Activated naive CD8-positive, alpha-beta T cell treated with anti-CD3 and anti-CD28 coated beads, Interleukin-2, amount 50 U/mL, for 24 hours (primary cell): ENCODE measurements around the gene TPBG.

ENCODE experiments used
- ATAC-seq: fragments of 150-1000 bp; cut with Tn5 transposase; one replicate; pipeline ENCODE4 v1.10.0; 2021
- DNase-seq: peaks from one replicate; pipeline ENCODE4 v3.0.0; 2021
- H3K27ac Mint-ChIP-seq: one replicate; pipeline ENCODE4 v1.8.0; 2021; ENCODE audit warnings: mild to moderate bottlenecking, mixed read lengths
- H3K27me3 Mint-ChIP-seq: one replicate; pipeline ENCODE4 v1.8.0; 2021; ENCODE audit warnings: mixed read lengths
- H3K36me3 Mint-ChIP-seq: one replicate; pipeline ENCODE4 v1.8.0; 2021; ENCODE audit warnings: low read depth, mixed read lengths
- H3K4me1 Mint-ChIP-seq: one replicate; pipeline ENCODE4 v1.8.0; 2021; ENCODE audit warnings: mixed read lengths
- H3K4me3 Mint-ChIP-seq: one replicate; pipeline ENCODE4 v1.8.0; 2021; ENCODE audit warnings: mild to moderate bottlenecking, moderate library complexity, mixed read lengths
- H3K9me3 Mint-ChIP-seq: one replicate; pipeline ENCODE4 v1.8.0; 2021; ENCODE audit warnings: mixed read lengths

Gene TPBG, protein sequence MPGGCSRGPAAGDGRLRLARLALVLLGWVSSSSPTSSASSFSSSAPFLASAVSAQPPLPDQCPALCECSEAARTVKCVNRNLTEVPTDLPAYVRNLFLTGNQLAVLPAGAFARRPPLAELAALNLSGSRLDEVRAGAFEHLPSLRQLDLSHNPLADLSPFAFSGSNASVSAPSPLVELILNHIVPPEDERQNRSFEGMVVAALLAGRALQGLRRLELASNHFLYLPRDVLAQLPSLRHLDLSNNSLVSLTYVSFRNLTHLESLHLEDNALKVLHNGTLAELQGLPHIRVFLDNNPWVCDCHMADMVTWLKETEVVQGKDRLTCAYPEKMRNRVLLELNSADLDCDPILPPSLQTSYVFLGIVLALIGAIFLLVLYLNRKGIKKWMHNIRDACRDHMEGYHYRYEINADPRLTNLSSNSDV

GRCh38 chr6:82363428-82364086 lies at the start of gene TPBG:
TSS of gene TPBG (plus strand) at chr6:82363817. CDS start at chr6:82364962, 1,145 bp downstream.
- peak; percentile 39 for ATAC-seq
- Mint-ChIP-seq H3K27me3 (peaks cover 53% of the 10 kb centered on the region), H3K36me3 (no peaks in the 10 kb centered on the region), H3K4me3 (peak within 1 kb of the TSS; percentile 69), H3K27ac (no peak within 1 kb of the TSS), H3K9me3 (no peaks in the 10 kb centered on the region), H3K4me1 (peaks cover 16% of the 10 kb centered on the region)
- DNase-seq = peak; percentile 5

DNA sequence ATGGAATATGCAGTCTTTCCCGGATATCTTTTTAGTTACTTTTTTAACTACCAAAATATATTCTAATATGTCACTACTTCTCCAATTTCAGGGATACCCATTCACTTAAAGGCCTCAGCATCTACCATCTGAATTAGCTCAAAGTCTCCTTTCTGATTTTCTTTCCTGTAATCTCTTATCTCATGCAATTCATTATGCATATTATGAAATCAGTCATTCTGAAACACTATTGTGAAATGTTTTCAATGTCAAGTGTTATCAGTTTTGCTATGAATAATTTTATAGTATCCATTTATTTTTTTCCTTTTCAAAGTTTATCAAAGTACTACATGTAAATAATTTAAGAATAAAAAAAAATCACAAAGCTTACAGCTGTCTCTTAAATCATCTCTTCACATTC lies 41.2 kb upstream of the TPBG start:
- no peak overlapping the region for H3K27ac Mint-ChIP-seq
- no peak for ATAC-seq
- H3K27me3 Mint-ChIP-seq = peaks cover 4% of the 10 kb centered on the region
- no peaks in the 10 kb centered on the region for H3K36me3 Mint-ChIP-seq
- H3K4me1 Mint-ChIP-seq = no peaks in the 10 kb centered on the region
- H3K9me3 Mint-ChIP-seq = no peaks in the 10 kb centered on the region
- no peak for DNase-seq
- no peak overlapping the region for H3K4me3 Mint-ChIP-seq

DNA sequence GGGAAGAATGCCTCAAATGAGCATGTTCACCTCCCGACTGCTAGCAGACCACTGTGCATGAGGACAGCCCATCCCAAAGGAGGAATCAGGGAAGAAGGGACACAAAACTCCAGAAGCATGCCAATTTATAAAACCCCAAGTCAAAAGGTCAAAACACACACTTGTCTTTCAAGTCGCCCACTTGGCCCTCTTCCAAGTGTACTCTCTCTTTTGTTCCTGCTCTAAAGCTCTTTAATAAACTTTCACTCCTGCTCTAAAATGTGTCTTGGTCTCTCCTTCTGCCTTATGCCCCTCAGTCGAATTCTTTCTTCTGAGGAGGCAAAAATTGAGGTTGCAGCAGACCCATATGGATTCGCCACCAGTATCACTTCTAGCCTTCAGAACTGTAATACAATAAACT lies 33.9 kb upstream of the TPBG start:
- Mint-ChIP-seq H3K27me3 (peaks cover 10% of the 10 kb centered on the region), H3K9me3 (no peaks in the 10 kb centered on the region), H3K4me3 (no peak overlapping the region), H3K4me1 (no peaks in the 10 kb centered on the region), H3K36me3 (no peaks in the 10 kb centered on the region), H3K27ac (no peak overlapping the region)
- no peak for DNase-seq
- no peak for ATAC-seq

DNA sequence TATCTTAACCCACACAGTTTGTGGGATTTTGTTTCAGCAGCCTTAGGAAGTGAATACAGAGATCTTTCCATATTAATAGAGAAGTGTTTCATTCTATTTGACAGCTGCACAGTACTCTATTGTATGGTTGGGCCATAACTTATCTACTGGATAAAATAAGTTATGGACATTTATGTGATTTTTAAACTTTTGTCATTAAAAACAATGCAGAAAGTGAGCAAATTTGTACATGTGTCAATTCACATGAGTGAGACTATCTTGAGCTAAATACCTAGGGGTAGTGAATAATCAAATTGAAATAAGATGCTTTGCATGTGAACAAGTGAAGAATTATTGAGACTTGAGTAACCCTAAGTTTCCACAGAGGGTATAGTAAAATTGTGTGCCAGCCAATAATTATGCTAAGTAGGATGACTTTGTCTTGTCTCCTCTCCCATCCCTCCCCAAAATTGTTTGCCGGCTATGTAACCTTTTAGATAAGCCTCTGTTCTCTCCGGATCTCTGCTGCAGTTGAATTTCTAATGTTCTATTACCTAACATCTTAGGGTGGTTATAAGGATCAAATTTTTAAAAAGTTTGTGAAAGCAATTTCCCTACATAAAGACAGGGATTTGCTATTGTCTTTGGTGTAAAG lies 33.3 kb upstream of the TPBG start:
- no peak for ATAC-seq
- no peak for DNase-seq
- Mint-ChIP-seq H3K4me3 (no peak overlapping the region), H3K9me3 (no peaks in the 10 kb centered on the region), H3K27ac (no peak overlapping the region), H3K4me1 (no peaks in the 10 kb centered on the region), H3K36me3 (no peaks in the 10 kb centered on the region), H3K27me3 (peaks cover 15% of the 10 kb centered on the region)

GRCh38 chr6:82331031-82331773 lies 32.4 kb upstream of the TPBG start:
- no peak for DNase-seq
- peaks cover 15% of the 10 kb centered on the region for H3K27me3 Mint-ChIP-seq
- H3K27ac Mint-ChIP-seq = no peak overlapping the region
- H3K4me3 Mint-ChIP-seq = no peak overlapping the region
- ATAC-seq = no peak
- H3K4me1 Mint-ChIP-seq = no peaks in the 10 kb centered on the region
- no peaks in the 10 kb centered on the region for H3K36me3 Mint-ChIP-seq
- H3K9me3 Mint-ChIP-seq = no peaks in the 10 kb centered on the region

DNA sequence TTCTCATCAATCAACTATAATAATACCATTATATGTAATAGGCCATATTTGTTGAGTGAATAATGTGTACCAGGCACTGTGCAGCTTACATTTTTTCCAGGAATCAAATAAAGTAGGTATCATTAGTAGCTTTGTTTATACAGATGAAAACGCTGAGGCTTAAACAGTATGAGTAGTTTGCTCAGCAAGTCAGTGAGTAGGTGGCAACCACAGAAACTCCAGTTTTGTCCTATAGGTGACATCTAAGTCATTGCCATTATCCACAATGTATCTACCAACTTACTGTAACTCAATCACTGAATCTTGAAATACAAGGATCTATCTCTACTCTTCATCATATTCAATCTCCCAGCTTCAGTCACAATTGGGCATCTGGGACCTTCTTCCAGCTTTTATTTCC lies 29.8 kb upstream of the TPBG start:
- H3K9me3 Mint-ChIP-seq = no peaks in the 10 kb centered on the region
- no peak overlapping the region for H3K4me3 Mint-ChIP-seq
- peaks cover 15% of the 10 kb centered on the region for H3K27me3 Mint-ChIP-seq
- no peak overlapping the region for H3K27ac Mint-ChIP-seq
- H3K4me1 Mint-ChIP-seq = no peaks in the 10 kb centered on the region
- ATAC-seq (no peak), DNase-seq (no peak)
- no peaks in the 10 kb centered on the region for H3K36me3 Mint-ChIP-seq

GRCh38 chr6:82337688-82338257 lies 25.8 kb upstream of the TPBG start:
- no peaks in the 10 kb centered on the region for H3K4me1 Mint-ChIP-seq
- peaks cover 9% of the 10 kb centered on the region for H3K27me3 Mint-ChIP-seq
- H3K36me3 Mint-ChIP-seq = no peaks in the 10 kb centered on the region
- no peaks in the 10 kb centered on the region for H3K9me3 Mint-ChIP-seq
- ATAC-seq (no peak), DNase-seq (no peak)
- H3K27ac Mint-ChIP-seq = no peak overlapping the region
- H3K4me3 Mint-ChIP-seq = no peak overlapping the region

GRCh38 chr6:82348130-82348529 lies 15.5 kb upstream of the TPBG start:
- H3K27ac Mint-ChIP-seq = no peak overlapping the region
- DNase-seq (no peak), ATAC-seq (no peak)
- H3K36me3 Mint-ChIP-seq = no peaks in the 10 kb centered on the region
- peaks cover 7% of the 10 kb centered on the region for H3K27me3 Mint-ChIP-seq
- H3K9me3 Mint-ChIP-seq = no peaks in the 10 kb centered on the region
- H3K4me3 Mint-ChIP-seq = no peak overlapping the region
- H3K4me1 Mint-ChIP-seq = no peaks in the 10 kb centered on the region

- Mint-ChIP-seq H3K9me3 (no peaks in the 10 kb centered on the region), H3K4me1 (no peaks in the 10 kb centered on the region)
- ATAC-seq = no peak
These were observed 9.8 kb upstream of the TPBG start for GRCh38 chr6:82353848-82354247.

GRCh38 chr6:82360552-82360951 lies 3.1 kb upstream of the TPBG start:
- ATAC-seq = no peak
- no peak for DNase-seq
- no peak overlapping the region for H3K27ac Mint-ChIP-seq
- H3K4me3 Mint-ChIP-seq = no peak overlapping the region
- no peaks in the 10 kb centered on the region for H3K36me3 Mint-ChIP-seq
- no peaks in the 10 kb centered on the region for H3K9me3 Mint-ChIP-seq
- peaks cover 44% of the 10 kb centered on the region for H3K27me3 Mint-ChIP-seq
- peaks cover 13% of the 10 kb centered on the region for H3K4me1 Mint-ChIP-seq

More at GRCh38 chr6:82353848-82354247, 9.8 kb upstream of the TPBG start:
- Mint-ChIP-seq H3K27ac (no peak overlapping the region), H3K27me3 (peaks cover 9% of the 10 kb centered on the region), H3K4me3 (no peak overlapping the region), H3K36me3 (no peaks in the 10 kb centered on the region)
- DNase-seq = no peak

DNA sequence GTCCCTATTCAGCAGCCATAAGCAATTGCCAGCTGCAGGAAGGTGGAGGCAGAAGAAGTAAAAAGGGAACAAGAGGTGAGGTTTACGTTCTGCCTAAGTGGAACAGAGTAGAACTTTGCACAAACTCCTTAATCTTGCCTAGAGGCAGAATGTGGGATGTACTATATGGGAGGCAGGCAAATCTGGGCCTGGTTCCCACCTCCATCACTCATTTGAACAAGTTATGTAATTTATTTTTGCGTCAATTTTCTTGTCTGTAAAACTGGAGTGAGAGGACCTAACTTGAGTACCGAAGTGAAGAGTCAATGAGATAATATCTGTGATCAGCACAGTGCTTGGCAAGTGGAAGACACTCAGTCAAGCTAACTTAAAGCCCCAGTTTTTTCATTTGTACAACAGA lies 2.0 kb upstream of the TPBG start:
- H3K27ac Mint-ChIP-seq = no peak overlapping the region
- H3K36me3 Mint-ChIP-seq = no peaks in the 10 kb centered on the region
- no peaks in the 10 kb centered on the region for H3K9me3 Mint-ChIP-seq
- DNase-seq (no peak), ATAC-seq (no peak)
- H3K27me3 Mint-ChIP-seq = peaks cover 54% of the 10 kb centered on the region
- no peak overlapping the region for H3K4me3 Mint-ChIP-seq
- H3K4me1 Mint-ChIP-seq = peaks cover 16% of the 10 kb centered on the region

DNA sequence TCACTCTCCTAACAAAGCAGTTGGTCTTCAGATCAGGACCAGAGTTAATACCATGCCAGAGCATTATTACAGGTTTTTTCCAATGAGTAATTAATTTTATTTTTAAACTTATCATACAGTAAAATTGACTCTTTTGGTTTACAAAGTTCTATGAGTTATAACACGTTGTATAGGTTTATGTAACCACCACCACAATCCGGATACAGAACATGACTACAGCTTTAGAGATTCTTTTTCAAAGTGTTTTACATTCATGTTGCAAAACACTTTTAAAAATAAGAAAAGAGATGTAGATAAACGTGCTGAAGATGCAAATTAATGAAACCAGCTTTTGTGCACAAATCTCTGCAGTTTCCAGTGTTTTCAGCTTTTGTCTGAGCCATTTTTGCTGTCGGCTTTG lies 1.5 kb upstream of the TPBG start:
- DNase-seq = no peak
- H3K27ac Mint-ChIP-seq = no peak overlapping the region
- peaks cover 16% of the 10 kb centered on the region for H3K4me1 Mint-ChIP-seq
- peaks cover 54% of the 10 kb centered on the region for H3K27me3 Mint-ChIP-seq
- no peaks in the 10 kb centered on the region for H3K9me3 Mint-ChIP-seq
- H3K36me3 Mint-ChIP-seq = no peaks in the 10 kb centered on the region
- no peak overlapping the region for H3K4me3 Mint-ChIP-seq
- no peak for ATAC-seq

- peaks cover 16% of the 10 kb centered on the region for H3K4me1 Mint-ChIP-seq
- H3K4me3 Mint-ChIP-seq = peak overlapping the region; percentile 57
- no peak for DNase-seq
- no peak for ATAC-seq
- H3K9me3 Mint-ChIP-seq = no peaks in the 10 kb centered on the region
- H3K27me3 Mint-ChIP-seq = peaks cover 52% of the 10 kb centered on the region
- no peaks in the 10 kb centered on the region for H3K36me3 Mint-ChIP-seq
- no peak overlapping the region for H3K27ac Mint-ChIP-seq
These were observed 664 bp upstream of the TPBG start for GRCh38 chr6:82362878-82363427.
